A673 (cell line): ENCODE measurements around the gene PXK. TPM values are rescaled to one million over a fixed set of nuclear protein-coding genes. Genes with fewer than 3 reads are reported as not detected.

Experiments
- BruUV-seq: library from RNA; stranded (reverse); fragments of 400-500 nt; replicated peaks from 2 replicates; lab custom pipeline; 2021; lab: Mats Ljungman, UMichigan
- CTCF ChIA-PET: fragments of 300-600 bp; sonication (Branson Sonifier 250); formaldehyde crosslinking; loops from one replicate; lab custom pipeline; 2022; ENCODE audit warnings: antibody characterized with exemption; lab: Charles Lee
- POLR2A ChIA-PET: fragments of 300-600 bp; sonication (Branson Sonifier 250); formaldehyde crosslinking; loops from one replicate; lab custom pipeline; 2022; ENCODE audit warnings: antibody characterized with exemption; ENCODE audit not compliant: low non-redundant PET; lab: Charles Lee
- DNase-seq: peaks from one replicate; pipeline ENCODE4 v3.0.0-alpha.2; 2015; ENCODE audit warnings: low spot score
- H3K27ac ChIP-seq: fragments of 200-600 bp; sonication (generic); 2 replicates; pipeline ENCODE4 v1.5.1; 2016; ENCODE audit warnings: mixed run types, low read depth, mild to moderate bottlenecking, mixed read lengths, antibody characterized with exemption, low read length; ENCODE audit not compliant: poor library complexity, severe bottlenecking
- H3K27me3 ChIP-seq: fragments of 200-600 bp; sonication (generic); replicated peaks from 2 replicates; pipeline ENCODE4 v1.6.1; 2017; ENCODE audit warnings: mixed run types, low read depth, mild to moderate bottlenecking, mixed read lengths, antibody characterized with exemption, low read length; ENCODE audit not compliant: insufficient read depth, poor library complexity
- H3K36me3 ChIP-seq: fragments of 200-600 bp; sonication (generic); 2 replicates; pipeline ENCODE4 v1.6.1; 2016; ENCODE audit warnings: mixed run types, mild to moderate bottlenecking, mixed read lengths, antibody characterized with exemption, low read length; ENCODE audit not compliant: insufficient read depth, poor library complexity, severe bottlenecking
- H3K4me1 ChIP-seq: fragments of 200-600 bp; sonication (generic); 2 replicates; pipeline ENCODE4 v1.6.1; 2017; ENCODE audit warnings: mixed run types, mild to moderate bottlenecking, mixed read lengths, antibody characterized with exemption, low read length; ENCODE audit not compliant: insufficient read depth, poor library complexity, severe bottlenecking
- H3K4me3 ChIP-seq: fragments of 200-600 bp; sonication (generic); 2 replicates; pipeline ENCODE4 v1.5.1; 2016; ENCODE audit warnings: low read depth, mixed run types, mild to moderate bottlenecking, mixed read lengths, low read length; ENCODE audit not compliant: poor library complexity, severe bottlenecking
- H3K9me3 ChIP-seq: fragments of 200-600 bp; sonication (generic); 2 replicates; pipeline ENCODE4 v1.6.1; 2016; ENCODE audit warnings: mixed run types, low read depth, mild to moderate bottlenecking, mixed read lengths, antibody characterized with exemption, low read length; ENCODE audit not compliant: poor library complexity, severe bottlenecking
- CTCF ChIP-seq: fragments of 300-800, 200-600 bp; sonication (generic); conservative IDR thresholded peaks from 2 replicates; pipeline ENCODE4 v1.5.1; 2017; ENCODE audit warnings: low read depth, mild to moderate bottlenecking, antibody characterized with exemption, low read length, moderate library complexity, mixed read lengths
- EZH2 ChIP-seq: fragments of 200-600 bp; sonication (generic); IDR thresholded peaks from 2 replicates; pipeline ENCODE4 v1.6.1; 2017; ENCODE audit warnings: borderline replicate concordance, low read depth, mild to moderate bottlenecking, mixed read lengths, antibody characterized with exemption, low read length; ENCODE audit not compliant: poor library complexity, severe bottlenecking
- intact Hi-C: fragments of 100-400 bp; cut with micrococcal nuclease; formaldehyde crosslinking; loops from one replicate; pipeline ENCODE4 v1.10.0; 2022; ENCODE audit not compliant: unreplicated experiment
- total RNA-seq: library from RNA; stranded (reverse); gene quantifications from 2 replicates; pipeline ENCODE4 v1.2.3, GENCODE V29; 2021

The PXK gene
- total RNA-seq, 1 experiment from 2014 or later = 13.2 TPM

- H3K4me3 ChIP-seq = no peak overlapping the region
- peaks cover 15% of the 10 kb centered on the region for H3K4me1 ChIP-seq
- intact Hi-C loops = loop anchor here (2.0 kb wide), 1 partner anchor 68 kb away; no protein-coding TSS in a partner anchor
- H3K9me3 ChIP-seq = no peaks in the 10 kb centered on the region
- no peaks in the 10 kb centered on the region for H3K36me3 ChIP-seq
- H3K27me3 ChIP-seq = no peaks in the 10 kb centered on the region
- no peak for DNase-seq
- ChIA-PET POLR2A (no interaction called here), CTCF (no interaction called here)
- no TSS peak for BruUV-seq
- TF ChIP-seq EZH2 (no peak), CTCF (no peak)
- H3K27ac ChIP-seq = no peak overlapping the region
These were observed 132.2 kb downstream of the PXK start for GRCh38 chr3:58464866-58465265.

- no peaks in the 10 kb centered on the region for H3K27me3 ChIP-seq
- no peaks in the 10 kb centered on the region for H3K36me3 ChIP-seq
- CTCF ChIA-PET = no interaction called here
- no peak for TF ChIP-seq EZH2
- no peak for TF ChIP-seq CTCF
- no peak overlapping the region for H3K27ac ChIP-seq
- POLR2A ChIA-PET = no interaction called here
- peaks cover 33% of the 10 kb centered on the region for H3K4me1 ChIP-seq
- DNase-seq = no peak
- H3K9me3 ChIP-seq = no peaks in the 10 kb centered on the region
- BruUV-seq = no TSS peak
- no peak overlapping the region for H3K4me3 ChIP-seq
- intact Hi-C loops = no loop called here
These were observed 134.3 kb downstream of the PXK start for GRCh38 chr3:58466899-58467563.

GRCh38 chr3:58469096-58469495 lies 136.4 kb downstream of the PXK start:
- CTCF ChIA-PET = no interaction called here

More at GRCh38 chr3:58469096-58469495, 136.4 kb downstream of the PXK start:
- Histone ChIP-seq H3K9me3 (no peaks in the 10 kb centered on the region), H3K36me3 (no peaks in the 10 kb centered on the region), H3K27me3 (no peaks in the 10 kb centered on the region), H3K4me3 (no peak overlapping the region), H3K4me1 (peaks cover 23% of the 10 kb centered on the region), H3K27ac (no peak overlapping the region)
- no peak for TF ChIP-seq CTCF
- TF ChIP-seq EZH2 = no peak
- POLR2A ChIA-PET = no interaction called here
- no TSS peak for BruUV-seq
- intact Hi-C loops = no loop called here
- DNase-seq = no peak
